GM18867 (cell line): ENCODE results near the gene TTC3.

ENCODE experiments used
- ATAC-seq: cut with Tn5 transposase; IDR thresholded peaks from one replicate; pipeline ENCODE4 v1.9.1; 2021; ENCODE audit warnings: mild to moderate bottlenecking, moderate library complexity; ENCODE audit not compliant: unreplicated experiment

Gene TTC3

GRCh38 chr21:37058261-37058660, 14.8 kb upstream of the TTC3 start:
- no peak for ATAC-seq

- ATAC-seq: no peak
Observed at GRCh38 chr21:37059181-37059580, 13.9 kb upstream of the TTC3 start.

- no peak for ATAC-seq
Observed at GRCh38 chr21:37060296-37060695, 12.8 kb upstream of the TTC3 start.

- ATAC-seq: no peak
Observed at GRCh38 chr21:37061926-37062592, 11.0 kb upstream of the TTC3 start.

- ATAC-seq: no peak
Observed at GRCh38 chr21:37062593-37062935, 10.5 kb upstream of the TTC3 start.

GRCh38 chr21:37063433-37063832, 9.6 kb upstream of the TTC3 start:
- ATAC-seq: no peak

- no peak for ATAC-seq
Observed at GRCh38 chr21:37064841-37065240, 8.2 kb upstream of the TTC3 start.

- no peak for ATAC-seq
Observed at GRCh38 chr21:37065561-37066177, 7.4 kb upstream of the TTC3 start.

- ATAC-seq: no peak
Observed at GRCh38 chr21:37071561-37072273, 1.3 kb upstream of the TTC3 start.

- peak; percentile 48 for ATAC-seq
Observed at GRCh38 chr21:37072274-37072987, 623 bp upstream of the TTC3 start.

GRCh38 chr21:37073417-37074196, 553 bp downstream of the TTC3 start:
- ATAC-seq: peak; percentile 25

- no peak for ATAC-seq
Observed at GRCh38 chr21:37074197-37074510, 1.1 kb downstream of the TTC3 start.

- ATAC-seq: no peak
Observed at GRCh38 chr21:37074546-37074945, 1.5 kb downstream of the TTC3 start.

- ATAC-seq: no peak
Observed at GRCh38 chr21:37075214-37075770, 2.2 kb downstream of the TTC3 start.

- ATAC-seq: no peak
Observed at GRCh38 chr21:37076087-37076850, 3.2 kb downstream of the TTC3 start.

- no peak for ATAC-seq
Observed at GRCh38 chr21:37077403-37077802, 4.3 kb downstream of the TTC3 start.

GRCh38 chr21:37079211-37079824, 6.3 kb downstream of the TTC3 start:
- ATAC-seq: no peak

GRCh38 chr21:37082375-37082774, 9.3 kb downstream of the TTC3 start:
- ATAC-seq: no peak

- ATAC-seq: no peak
Observed at GRCh38 chr21:37082856-37083528, 9.9 kb downstream of the TTC3 start.
